ENCODE data around the gene DHX30. TPM values are rescaled to one million over a fixed set of nuclear protein-coding genes. Genes with fewer than 3 reads are reported as not detected.

DHX30 gene
- total and polyA plus RNA-seq, 9 of the 15 experiments (the other 6 are each of a cell fraction or from before 2014, with no cell fraction given), result 12.3 to 158 (median 79.0) TPM

- DNase-seq (ENCODE audit: extremely low read depth in 1 of 4, low spot score in 3 of 4) (no peak), ATAC-seq (no peak), FAIRE-seq (no peak)
- Histone ChIP-seq H3K79me2 (ENCODE audit: control insufficient read depth, insufficient read depth, low read length) (no peaks in the 10 kb centered on the region), H4K20me1 (replicated peaks; ENCODE audit: control insufficient read depth, insufficient read depth, low read length) (no peaks in the 10 kb centered on the region; the same call in 1 of the 2 replicates), H3K4me3 (no peak overlapping the region), H3K27ac (ENCODE audit: extremely low read depth, low read depth, low read length) (no peak overlapping the region), H3K9ac (ENCODE audit: insufficient read depth in 1 of 2, low read depth in 2 of 2, low read length in 2 of 2) (no peak overlapping the region), H3K4me2 (ENCODE audit: insufficient read depth, low read length) (no peak overlapping the region), H3K9me3 (replicated peaks; ENCODE audit: control insufficient read depth, insufficient read depth, low read depth, low read length) (no peaks in the 10 kb centered on the region), H2AFZ (ENCODE audit: low read depth, low read length) (no peak overlapping the region), H3K27me3 (ENCODE audit: control insufficient read depth in 2 of 2, insufficient read depth in 2 of 2, low read length in 2 of 2) (no peaks in the 10 kb centered on the region), H3K4me1 (replicated peaks in 1 of 2; ENCODE audit: control insufficient read depth in 2 of 2, insufficient read depth in 2 of 2, low read length in 2 of 2) (peaks cover 13 to 21% of the 10 kb centered on the region in 2 experiments; a peak in 4 of 5 replicates), H3K36me3 (ENCODE audit: control insufficient read depth, insufficient read depth, low read length) (peaks cover 46% of the 10 kb centered on the region), H3K9me1 (ENCODE audit: control insufficient read depth, insufficient read depth, low read length) (peaks cover 8% of the 10 kb centered on the region)
- ChIA-PET CTCF (ENCODE audit: low intra/inter-chr PET ratio) (no interaction called here), POLR2A (interaction anchor here (1.0 kb wide), 1 partner anchor 9 kb away, joined by 3 read pairs; no protein-coding TSS in a partner anchor)
- in situ Hi-C loops (cut with MboI) (no loop called here), intact Hi-C loops (cut with micrococcal nuclease) (no loop called here)
- no peak for TF ChIP-seq SREBF1 (IDR thresholded peaks at IDR 0.05; ENCODE audit: borderline replicate concordance, low read depth, low read length)
- TF ChIP-seq GTF2F1 (IDR thresholded peaks at IDR 0.05; ENCODE audit: low read depth, low read length), result no peak
- TF ChIP-seq KLF6 (CRISPR knock-in tag; IDR thresholded peaks at IDR 0.05; ENCODE audit: borderline replicate concordance), result no peak
- TF ChIP-seq MAZ (CRISPR knock-in tag; conservative IDR thresholded peaks at IDR 0.05 in 1 of 2, IDR thresholded peaks at IDR 0.05 in 1 of 2), result no peak
- TF ChIP-seq CREB3 (tag; conservative IDR thresholded peaks at IDR 0.05; ENCODE audit: low read depth), result no peak
- TF ChIP-seq CCNT2 (IDR thresholded peaks at IDR 0.05; ENCODE audit: borderline replicate concordance, extremely low read depth, insufficient read length, low read depth, low read length), result no peak
- BruUV-seq (replicated peaks), result no TSS peak
- WGBS (ENCODE audit: insufficient coverage, low coverage, missing lambda C conversion rate), result 97% methylated on average over 2 of the region's 2 CpGs
Measured at GRCh38 chr3:47874438-47874837, 71.5 kb downstream of the DHX30 start.
